PC-3 (cell line): Measurements from ENCODE around the gene PBXIP1. TPM values are rescaled to one million over a fixed set of nuclear protein-coding genes. Genes with fewer than 3 reads are reported as not detected.

ENCODE experiments used
- ATAC-seq: fragments of 200-7000 bp; cut with Tn5 transposase; 2 replicates; pipeline ENCODE4 v1.9.1; 2020; ENCODE audit warnings: mild to moderate bottlenecking, moderate library complexity
- BruUV-seq: library from RNA; stranded (reverse); fragments of 400-500 nt; replicated peaks from 2 replicates; lab custom pipeline; 2021; lab: Mats Ljungman, UMichigan
- CTCF ChIA-PET: fragments of 300-600 bp; sonication (Branson Sonifier 250); formaldehyde crosslinking; loops from one replicate; lab custom pipeline; 2022; ENCODE audit warnings: antibody characterized with exemption; lab: Charles Lee
- POLR2A ChIA-PET: fragments of 300-600 bp; sonication (Branson Sonifier 250); formaldehyde crosslinking; loops from one replicate; lab custom pipeline; 2022; ENCODE audit warnings: antibody characterized with exemption; ENCODE audit not compliant: unreplicated experiment; lab: Charles Lee
- DNase-seq: peaks from one replicate; pipeline ENCODE4 v3.0.0-alpha.2; 2015
- H2AFZ ChIP-seq: fragments of 300-600 bp; sonication (generic); 2 replicates; pipeline ENCODE4 v1.6.0; 2016; ENCODE audit warnings: antibody characterized with exemption, low read length
- H3F3A ChIP-seq: fragments of 300-600 bp; sonication (generic); one replicate; pipeline ENCODE4 v1.6.0; 2017; ENCODE audit warnings: antibody characterized with exemption, low read length, control low read depth, mild to moderate bottlenecking; ENCODE audit not compliant: unreplicated experiment
- H3K27ac ChIP-seq: fragments of 300-600 bp; sonication (generic); 2 replicates; pipeline ENCODE4 v1.5.1; 2016; ENCODE audit warnings: mild to moderate bottlenecking, low read length
- H3K27me3 ChIP-seq: fragments of 300-600 bp; sonication (generic); 2 replicates; pipeline ENCODE4 v1.6.1; 2016; ENCODE audit warnings: low read length, mixed read lengths
- H3K36me3 ChIP-seq: fragments of 300-600 bp; sonication (generic); 2 replicates; pipeline ENCODE4 v1.6.1; 2016; ENCODE audit warnings: low read depth, mixed run types, low read length, mixed read lengths
- H3K4me1 ChIP-seq: fragments of 300-600 bp; sonication (generic); 2 replicates; pipeline ENCODE4 v1.5.1; 2016; ENCODE audit warnings: low read length; ENCODE audit not compliant: insufficient read depth
- H3K4me2 ChIP-seq: fragments of 300-600 bp; sonication (generic); 2 replicates; pipeline ENCODE4 v1.6.0; 2016; ENCODE audit warnings: low read length
- H3K4me3 ChIP-seq: fragments of 300-600 bp; sonication (generic); 2 replicates; pipeline ENCODE4 v1.5.1; 2016; ENCODE audit warnings: mild to moderate bottlenecking, low read length, mixed read lengths
- H3K79me2 ChIP-seq: fragments of 300-600 bp; sonication (generic); 2 replicates; pipeline ENCODE4 v1.6.1; 2017; ENCODE audit warnings: low read length, mixed read lengths
- H3K9ac ChIP-seq: fragments of 300-600 bp; sonication (generic); 2 replicates; pipeline ENCODE4 v1.6.0; 2016; ENCODE audit warnings: mild to moderate bottlenecking, low read length
- H3K9me2 ChIP-seq: fragments of 300-600 bp; sonication (generic); replicated peaks from 2 replicates; pipeline ENCODE4 v1.6.1; 2016; ENCODE audit warnings: mixed run types, low read length, mixed read lengths
- H3K9me3 ChIP-seq: fragments of 300-600 bp; sonication (generic); 2 replicates; pipeline ENCODE4 v1.6.1; 2016; ENCODE audit warnings: low read length, mixed read lengths
- H4K20me1 ChIP-seq: fragments of 300-600 bp; sonication (generic); 2 replicates; pipeline ENCODE4 v1.6.1; 2016; ENCODE audit warnings: low read length, mixed read lengths
- CTCF ChIP-seq: fragments of 300-600 bp; sonication (generic); conservative IDR thresholded peaks from 2 replicates; pipeline ENCODE4 v1.5.1; 2017; ENCODE audit warnings: antibody characterized with exemption, low read depth, mild to moderate bottlenecking, low read length
- EZH2 ChIP-seq: fragments of 300-600 bp; sonication (generic); IDR thresholded peaks from one replicate; pipeline ENCODE4 v1.6.1; 2017; ENCODE audit warnings: antibody characterized with exemption, mild to moderate bottlenecking, low read length; ENCODE audit not compliant: unreplicated experiment
- EZH2phosphoT487 ChIP-seq: fragments of 300-600 bp; sonication (generic); IDR thresholded peaks from 2 replicates; pipeline ENCODE4 v1.6.1; 2018; ENCODE audit warnings: mild to moderate bottlenecking, antibody characterized with exemption, low read length, borderline replicate concordance
- intact Hi-C: fragments of 100-400 bp; cut with micrococcal nuclease; formaldehyde crosslinking; loops from 2 replicates; pipeline ENCODE4 v1.9.0; 2023
- total RNA-seq: library from RNA; depleted of rRNA; stranded (reverse); fragments of >200 nt; gene quantifications from 2 replicates; pipeline ENCODE4 v1.2.3, GENCODE V29; 2014

Gene PBXIP1
- total RNA-seq, 1 experiment from 2014 or later, result 35.4 TPM

GRCh38 chr1:154941333-154942013, 14.4 kb downstream of the PBXIP1 start:
- no peak overlapping the region for H3K9ac ChIP-seq
- H4K20me1 ChIP-seq, result no peaks in the 10 kb centered on the region
- no peaks in the 10 kb centered on the region for H3K36me3 ChIP-seq
- ChIA-PET CTCF (no interaction called here), POLR2A (no interaction called here)
- H3K79me2 ChIP-seq, result no peaks in the 10 kb centered on the region
- peaks cover 4% of the 10 kb centered on the region for H3F3A ChIP-seq
- TF ChIP-seq CTCF (no peak), EZH2phosphoT487 (no peak), EZH2 (no peak)
- peaks cover 21% of the 10 kb centered on the region for H3K4me1 ChIP-seq
- H3K4me2 ChIP-seq, result no peak overlapping the region
- no peaks in the 10 kb centered on the region for H3K9me2 ChIP-seq
- BruUV-seq, result no TSS peak
- no peak for ATAC-seq
- DNase-seq, result no peak
- no peak overlapping the region for H2AFZ ChIP-seq
- H3K27me3 ChIP-seq, result no peaks in the 10 kb centered on the region
- no peaks in the 10 kb centered on the region for H3K9me3 ChIP-seq
- H3K4me3 ChIP-seq, result no peak overlapping the region
- no peak overlapping the region for H3K27ac ChIP-seq
- intact Hi-C loops, result no loop called here

DNA sequence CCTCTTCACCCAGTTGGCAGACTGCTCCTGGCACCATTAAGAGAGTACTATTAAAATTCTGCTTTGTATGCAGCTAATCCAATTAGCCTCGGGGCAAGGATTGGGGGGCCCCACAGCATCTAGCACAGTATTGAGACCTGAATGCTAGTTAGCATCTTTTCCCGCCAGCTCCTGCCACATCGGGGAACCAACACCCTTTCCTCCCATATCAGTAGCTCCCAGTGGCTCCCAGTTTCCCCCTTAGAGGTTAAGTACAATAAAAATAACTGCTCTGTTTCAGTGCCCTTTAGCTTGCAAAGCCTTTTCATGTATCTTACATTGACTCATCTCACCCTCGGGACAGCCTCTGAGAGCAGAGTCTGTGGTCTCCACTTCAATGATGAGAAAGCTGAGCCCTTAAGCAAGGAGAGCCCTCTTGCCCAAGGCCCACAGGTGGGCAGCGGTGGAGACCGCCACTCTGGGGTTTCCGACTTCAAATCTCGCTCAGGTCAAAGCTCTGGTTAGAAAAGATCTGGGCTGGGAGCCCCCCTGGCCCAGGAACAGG, 15.2 kb downstream of the PBXIP1 start:
- POLR2A ChIA-PET, result interaction anchor here (0.6 kb wide), 1 partner anchor 24 kb away, joined by 8 read pairs; no protein-coding TSS in a partner anchor

More for the DNA sequence above, 15.2 kb downstream of the PBXIP1 start:
- Histone ChIP-seq H3F3A (peaks cover 4% of the 10 kb centered on the region), H3K79me2 (peaks cover 6% of the 10 kb centered on the region), H3K4me1 (peaks cover 28% of the 10 kb centered on the region), H3K9me2 (no peaks in the 10 kb centered on the region), H3K27ac (no peak overlapping the region), H3K4me2 (no peak overlapping the region), H4K20me1 (no peaks in the 10 kb centered on the region), H3K9me3 (no peaks in the 10 kb centered on the region), H3K4me3 (no peak overlapping the region), H3K9ac (no peak overlapping the region), H2AFZ (no peak overlapping the region), H3K27me3 (no peaks in the 10 kb centered on the region), H3K36me3 (no peaks in the 10 kb centered on the region)
- BruUV-seq, result no TSS peak
- TF ChIP-seq EZH2phosphoT487 (no peak), EZH2 (no peak), CTCF (no peak)
- CTCF ChIA-PET, result no interaction called here
- no peak for DNase-seq
- intact Hi-C loops, result no loop called here
- no peak for ATAC-seq
